Fibroblast of lung (primary cell): ENCODE results near the gene RBM11. TPM values are rescaled to one million over a fixed set of nuclear protein-coding genes. Genes with fewer than 3 reads are reported as not detected.

Experiments
- DNase-seq, 2 donors: peaks; one replicate each; pipeline versions ENCODE4 v3.0.0 to v3.0.0-alpha.2; 2010; ENCODE audit warnings: low read depth in 2 of 2
- H2AFZ ChIP-seq: 2 replicates; pipeline ENCODE4 v1.5.1; 2012; ENCODE audit warnings: low read length, control low read depth, inconsistent platforms
- H3K27ac ChIP-seq: 2 replicates; pipeline ENCODE4 v1.5.1; 2011; ENCODE audit warnings: low read length, control low read depth; ENCODE audit not compliant: insufficient read depth
- H3K27me3 ChIP-seq: 2 replicates; pipeline ENCODE4 v1.5.1; 2011; ENCODE audit warnings: mild to moderate bottlenecking, low read length; ENCODE audit not compliant: control insufficient read depth, insufficient read depth
- H3K36me3 ChIP-seq: 2 replicates; pipeline ENCODE4 v1.5.1; 2011; ENCODE audit warnings: low read length; ENCODE audit not compliant: control insufficient read depth, insufficient read depth
- H3K4me1 ChIP-seq: 2 replicates; pipeline ENCODE4 v1.5.1; 2011; ENCODE audit warnings: low read length; ENCODE audit not compliant: control insufficient read depth, insufficient read depth; ENCODE audit errors: extremely low read depth
- H3K4me2 ChIP-seq: 2 replicates; pipeline ENCODE4 v1.5.1; 2011; ENCODE audit warnings: low read length, control low read depth; ENCODE audit not compliant: insufficient read depth; ENCODE audit errors: extremely low read depth
- H3K4me3 ChIP-seq, 4 experiments: fragments of 200-600 bp in 1 of 4; sonication (generic) in 1 of 4; replicated peaks in 1 of 4; 2 replicates each; pipeline ENCODE4 v1.5.1; 2011 to 2016; ENCODE audit warnings: low read length in 4 of 4, low read depth in 3 of 4, mild to moderate bottlenecking in 3 of 4, control low read depth in 2 of 4, inconsistent platforms in 1 of 4, mixed read lengths in 1 of 4; ENCODE audit not compliant: insufficient read depth in 1 of 4; ENCODE audit errors: control extremely low read depth in 1 of 4
- H3K79me2 ChIP-seq: 2 replicates; pipeline ENCODE4 v1.5.1; 2012; ENCODE audit warnings: mild to moderate bottlenecking, low read length, inconsistent platforms; ENCODE audit not compliant: control insufficient read depth, insufficient read depth
- H3K9ac ChIP-seq: 2 replicates; pipeline ENCODE4 v1.5.1; 2011; ENCODE audit warnings: mild to moderate bottlenecking, low read length, control low read depth; ENCODE audit not compliant: insufficient read depth
- H3K9me3 ChIP-seq: 2 replicates; pipeline ENCODE4 v1.5.1; 2012; ENCODE audit warnings: low read depth, low read length; ENCODE audit not compliant: control insufficient read depth, insufficient read depth
- H4K20me1 ChIP-seq: 2 replicates; pipeline ENCODE4 v1.5.1; 2011; ENCODE audit warnings: low read length; ENCODE audit not compliant: control insufficient read depth, insufficient read depth; ENCODE audit errors: extremely low read depth
- EZH2 ChIP-seq: IDR thresholded peaks from 2 replicates; pipeline ENCODE4 v1.5.1; 2012; ENCODE audit warnings: low read length, control low read depth, mild to moderate bottlenecking; ENCODE audit errors: missing control alignments
- polyA plus RNA-seq, 2 donors: library from polyadenylated mRNA; depleted of rRNA in 1 of 2; stranded (reverse) in 1 of 2; unstranded in 1 of 2; fragments of >200 nt; gene quantifications; 2 replicates each; pipeline ENCODE4 v1.2.1, GENCODE V29; 2011 to 2012; ENCODE audit warnings: missing spikeins in 1 of 2
- total RNA-seq: library from RNA; depleted of rRNA; stranded (reverse); fragments of >200 nt; gene quantifications from 2 replicates; pipeline ENCODE4 v1.2.1, GENCODE V29; 2014
- TF ChIP-seq, protein P1 (sequence below), 2 donors: IDR thresholded peaks in 1 of 2; conservative IDR thresholded peaks in 1 of 2; 1 replicate in 1 of 2; 2 replicates in 1 of 2; pipeline ENCODE4 v1.5.1; 2011 to 2012; ENCODE audit warnings: low read length in 2 of 2, control low read depth in 1 of 2, inconsistent platforms in 1 of 2, low read depth in 1 of 2, mild to moderate bottlenecking in 1 of 2

RBM11 gene
- total and polyA plus RNA-seq, 2 donors (not counting 1 experiment from before 2014, with no cell fraction given), result 0.11 to 0.17 TPM

DNA sequence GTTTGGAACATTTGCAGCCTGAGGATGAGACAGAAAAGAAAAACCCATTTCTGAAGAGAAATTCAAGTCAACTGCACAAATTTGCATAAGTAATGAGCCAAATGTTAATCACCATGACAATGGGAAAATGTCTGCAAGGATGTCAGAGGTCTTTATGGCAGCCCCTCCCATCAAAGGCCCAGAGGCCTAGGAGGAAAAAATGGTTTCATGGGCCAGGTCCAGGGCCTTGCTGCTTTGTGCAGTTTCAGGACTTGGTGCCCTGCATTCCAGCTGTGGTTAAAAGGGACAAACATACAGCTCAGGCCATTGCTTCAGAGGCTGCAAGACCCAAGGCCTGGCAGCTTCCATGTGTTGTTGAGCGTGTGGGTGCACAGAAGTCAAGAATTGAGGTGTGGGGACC, 13.4 kb downstream of the RBM11 start:
- no peak overlapping the region for H3K4me2 ChIP-seq
- no peaks in the 10 kb centered on the region for H3K9me3 ChIP-seq
- no peaks in the 10 kb centered on the region for H3K79me2 ChIP-seq
- no peaks in the 10 kb centered on the region for H3K4me1 ChIP-seq
- no peaks in the 10 kb centered on the region for H4K20me1 ChIP-seq
- no peak overlapping the region for H2AFZ ChIP-seq
- no peak overlapping the region for H3K4me3 ChIP-seq
- no peak overlapping the region for H3K27ac ChIP-seq
- TF ChIP-seq EZH2, result no peak
- TF ChIP-seq, protein P1, sequence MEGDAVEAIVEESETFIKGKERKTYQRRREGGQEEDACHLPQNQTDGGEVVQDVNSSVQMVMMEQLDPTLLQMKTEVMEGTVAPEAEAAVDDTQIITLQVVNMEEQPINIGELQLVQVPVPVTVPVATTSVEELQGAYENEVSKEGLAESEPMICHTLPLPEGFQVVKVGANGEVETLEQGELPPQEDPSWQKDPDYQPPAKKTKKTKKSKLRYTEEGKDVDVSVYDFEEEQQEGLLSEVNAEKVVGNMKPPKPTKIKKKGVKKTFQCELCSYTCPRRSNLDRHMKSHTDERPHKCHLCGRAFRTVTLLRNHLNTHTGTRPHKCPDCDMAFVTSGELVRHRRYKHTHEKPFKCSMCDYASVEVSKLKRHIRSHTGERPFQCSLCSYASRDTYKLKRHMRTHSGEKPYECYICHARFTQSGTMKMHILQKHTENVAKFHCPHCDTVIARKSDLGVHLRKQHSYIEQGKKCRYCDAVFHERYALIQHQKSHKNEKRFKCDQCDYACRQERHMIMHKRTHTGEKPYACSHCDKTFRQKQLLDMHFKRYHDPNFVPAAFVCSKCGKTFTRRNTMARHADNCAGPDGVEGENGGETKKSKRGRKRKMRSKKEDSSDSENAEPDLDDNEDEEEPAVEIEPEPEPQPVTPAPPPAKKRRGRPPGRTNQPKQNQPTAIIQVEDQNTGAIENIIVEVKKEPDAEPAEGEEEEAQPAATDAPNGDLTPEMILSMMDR (conservative IDR thresholded peaks at IDR 0.05 in 1 of 2, IDR thresholded peaks at IDR 0.05 in 1 of 2; ENCODE audit: low read depth in 1 of 2, low read length in 2 of 2), result no peak
- no peaks in the 10 kb centered on the region for H3K27me3 ChIP-seq
- no peak for DNase-seq
- H3K36me3 ChIP-seq, result no peaks in the 10 kb centered on the region
- H3K9ac ChIP-seq, result no peak overlapping the region

DNA sequence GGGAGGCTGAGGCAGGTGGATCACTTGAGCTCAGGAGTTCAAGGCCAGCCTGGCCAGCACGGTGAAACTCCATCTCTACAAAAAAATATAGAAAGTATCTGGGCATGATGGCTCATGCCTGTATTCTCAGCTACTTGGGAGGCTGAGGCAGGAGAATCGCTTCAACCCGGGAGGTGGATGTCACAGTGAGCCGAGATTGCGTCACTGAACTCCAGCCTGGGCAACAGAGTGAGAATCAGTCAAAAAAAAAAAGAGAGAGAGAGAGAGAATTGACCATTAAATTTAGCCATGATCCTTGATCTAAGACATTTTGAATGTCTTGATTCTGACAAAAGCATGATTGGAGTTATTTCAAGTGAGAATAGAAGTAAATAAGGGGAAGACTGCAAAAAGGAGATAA, 19.1 kb downstream of the RBM11 start:
- no peaks in the 10 kb centered on the region for H3K79me2 ChIP-seq
- H2AFZ ChIP-seq, result no peak overlapping the region
- H3K4me2 ChIP-seq, result no peak overlapping the region
- no peak overlapping the region for H3K4me3 ChIP-seq
- no peak for TF ChIP-seq EZH2
- TF ChIP-seq, protein P1 (conservative IDR thresholded peaks at IDR 0.05 in 1 of 2, IDR thresholded peaks at IDR 0.05 in 1 of 2; ENCODE audit: low read depth in 1 of 2, low read length in 2 of 2), result no peak
- no peak overlapping the region for H3K27ac ChIP-seq
- H3K9ac ChIP-seq, result no peak overlapping the region
- no peaks in the 10 kb centered on the region for H4K20me1 ChIP-seq
- H3K4me1 ChIP-seq, result no peaks in the 10 kb centered on the region
- no peaks in the 10 kb centered on the region for H3K27me3 ChIP-seq
- no peaks in the 10 kb centered on the region for H3K9me3 ChIP-seq
- no peaks in the 10 kb centered on the region for H3K36me3 ChIP-seq
- no peak for DNase-seq

DNA sequence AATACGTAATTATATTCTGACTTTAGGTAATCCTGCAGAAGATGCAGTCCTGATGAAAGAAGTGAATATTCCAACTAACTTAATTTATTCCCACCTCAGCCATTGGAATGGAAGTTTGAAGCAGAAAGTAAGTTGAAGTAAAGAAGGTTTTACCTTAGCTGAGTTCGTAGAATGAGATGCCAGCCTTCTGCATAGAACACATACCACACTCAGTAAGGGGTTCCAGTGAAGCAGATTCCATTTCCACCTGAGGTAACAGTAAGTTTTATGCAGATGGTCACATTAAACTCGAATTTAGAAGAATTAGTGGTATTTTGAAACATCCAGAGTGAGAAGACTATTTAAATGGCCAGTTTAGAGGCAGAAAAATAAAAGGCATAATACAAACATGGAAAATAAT, 20.2 kb downstream of the RBM11 start:
- Histone ChIP-seq H3K4me1 (no peaks in the 10 kb centered on the region), H3K9me3 (no peaks in the 10 kb centered on the region), H4K20me1 (no peaks in the 10 kb centered on the region), H3K4me2 (no peak overlapping the region), H3K79me2 (no peaks in the 10 kb centered on the region), H3K9ac (no peak overlapping the region), H2AFZ (no peak overlapping the region), H3K27me3 (no peaks in the 10 kb centered on the region), H3K4me3 (no peak overlapping the region), H3K27ac (no peak overlapping the region), H3K36me3 (no peaks in the 10 kb centered on the region)
- DNase-seq, result no peak
- TF ChIP-seq EZH2, result no peak
- TF ChIP-seq, protein P1 (conservative IDR thresholded peaks at IDR 0.05 in 1 of 2, IDR thresholded peaks at IDR 0.05 in 1 of 2; ENCODE audit: low read depth in 1 of 2, low read length in 2 of 2), result no peak
